Tibial nerve (tissue), 4 donors: ENCODE measurements around the gene ZFP90. TPM values are rescaled to one million over a fixed set of nuclear protein-coding genes. Genes with fewer than 3 reads are reported as not detected.

Source experiments
- DNase-seq, 2 donors: peaks; one replicate each; pipeline ENCODE4 v3.0.0-alpha.2; 2019; ENCODE audit warnings: low spot score in 2 of 2
- H3K27ac ChIP-seq, 4 donors: fragments of 200-600 bp; sonication (generic) in 3 of 4; one replicate each; pipeline ENCODE4 v1.5.1; 2017 to 2019; ENCODE audit warnings: mild to moderate bottlenecking in 1 of 4
- H3K27me3 ChIP-seq, 2 donors: fragments of 200-600 bp; sonication (generic) in 1 of 2; one replicate each; pipeline versions ENCODE4 v1.5.1 to v1.6.0; 2017 to 2019
- H3K36me3 ChIP-seq, 3 donors: fragments of 200-600 bp; sonication (generic); one replicate each; pipeline ENCODE4 v1.5.1; 2018 to 2019
- H3K4me1 ChIP-seq, 4 donors: fragments of 200-600 bp; sonication (generic) in 3 of 4; one replicate each; pipeline ENCODE4 v1.5.1; 2017 to 2019
- H3K4me3 ChIP-seq, 4 donors: fragments of 200-600 bp; sonication (generic) in 3 of 4; one replicate each; pipeline ENCODE4 v1.5.1; 2017 to 2019; ENCODE audit warnings: mild to moderate bottlenecking in 1 of 4, moderate library complexity in 1 of 4
- H3K9me3 ChIP-seq, 4 donors: fragments of 200-600 bp; sonication (generic) in 3 of 4; one replicate each; pipeline ENCODE4 v1.5.1; 2017 to 2019
- CTCF ChIP-seq, 5 experiments: fragments of 200-600 bp in 3 of 5; fragments of 450-650 bp in 2 of 5; sonication (generic) in 3 of 5; IDR thresholded peaks; one replicate each; pipeline ENCODE4 v1.5.1; 2016 to 2019; ENCODE audit warnings: antibody characterized with exemption in 5 of 5, mild to moderate bottlenecking in 3 of 5, moderate library complexity in 2 of 5
- EP300 ChIP-seq, 2 donors: sonication (generic); formaldehyde crosslinking; IDR thresholded peaks; one replicate each; pipeline ENCODE4 v1.6.1; 2017; ENCODE audit warnings: antibody characterized with exemption in 2 of 2, mild to moderate bottlenecking in 1 of 2
- POLR2A ChIP-seq, 2 donors: fragments of 450-650 bp; IDR thresholded peaks; one replicate each; pipeline ENCODE4 v1.6.1; 2017; ENCODE audit warnings: antibody characterized with exemption in 2 of 2, mild to moderate bottlenecking in 2 of 2, moderate library complexity in 2 of 2
- WGBS, 2 donors: methylation state at CpG; one replicate each; pipeline ENCODE4 v1.1.5; 2018; 5-methylcytosine and 5-hydroxymethylcytosine counted together
- total RNA-seq, 4 donors: library from RNA; depleted of rRNA; stranded (reverse); fragments of >200 nt; gene quantifications; one replicate each; pipeline ENCODE4 v1.1.0, GENCODE V29; 2016

The ZFP90 gene
- total RNA-seq, 4 donors from 2014 or later: 32.1 to 66.9 (median 48.2) TPM

DNA sequence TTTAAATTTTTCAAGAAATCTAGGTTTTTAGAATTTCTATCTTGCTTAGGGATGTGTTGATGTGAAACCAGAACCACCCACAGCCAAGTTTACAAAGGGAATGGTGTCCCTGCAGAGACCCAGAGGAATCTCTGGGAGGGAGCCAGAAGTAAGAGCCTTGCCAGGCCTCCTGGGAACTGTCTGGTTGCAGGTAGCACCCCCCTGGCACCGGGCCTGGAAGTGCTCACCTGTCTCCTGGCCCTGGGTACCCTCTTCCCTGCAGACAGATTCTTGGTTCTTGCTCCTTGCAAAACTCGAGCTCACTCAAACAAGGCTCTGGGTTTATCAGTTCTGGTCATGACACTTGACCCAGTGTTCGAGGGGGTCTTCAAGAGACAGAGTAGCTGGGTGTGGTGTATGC, 24.6 kb upstream of the ZFP90 start:
- H3K36me3 ChIP-seq: no peaks in the 10 kb centered on the region
- 50 to 69% methylated on average over 3 of the region's 3 CpGs for WGBS, 2 donors
- no peaks in the 10 kb centered on the region for H3K9me3 ChIP-seq
- DNase-seq: no peak
- peaks cover 0 to 8% of the 10 kb centered on the region in 2 donors for H3K27me3 ChIP-seq
- H3K4me1 ChIP-seq: peaks cover 0 to 8% (median 0%) of the 10 kb centered on the region in 4 donors
- no peak overlapping the region for H3K27ac ChIP-seq
- no peak overlapping the region for H3K4me3 ChIP-seq
- TF ChIP-seq EP300 (IDR thresholded peaks at IDR 0.05) (no peak), CTCF (IDR thresholded peaks at IDR 0.05) (no peak), POLR2A (IDR thresholded peaks at IDR 0.05) (no peak)

GRCh38 chr16:68517606-68518166, 21.4 kb upstream of the ZFP90 start:
- DNase-seq: no peak
- no peaks in the 10 kb centered on the region for H3K27me3 ChIP-seq
- no peak overlapping the region for H3K4me3 ChIP-seq
- H3K27ac ChIP-seq: no peak overlapping the region
- H3K4me1 ChIP-seq: peaks cover 0 to 9% (median 0%) of the 10 kb centered on the region in 4 donors
- H3K36me3 ChIP-seq: no peaks in the 10 kb centered on the region
- TF ChIP-seq EP300 (IDR thresholded peaks at IDR 0.05) (no peak), CTCF (IDR thresholded peaks at IDR 0.05) (no peak), POLR2A (IDR thresholded peaks at IDR 0.05) (no peak)
- H3K9me3 ChIP-seq: no peaks in the 10 kb centered on the region
- WGBS, 2 donors: 51 to 55% methylated on average over 7 of the region's 7 CpGs

- no peak for DNase-seq
- Histone ChIP-seq H3K9me3 (no peaks in the 10 kb centered on the region), H3K4me1 (peaks cover 0 to 9% (median 0%) of the 10 kb centered on the region in 4 donors), H3K4me3 (no peak overlapping the region), H3K27me3 (no peaks in the 10 kb centered on the region), H3K27ac (no peak overlapping the region), H3K36me3 (no peaks in the 10 kb centered on the region)
- 76 to 77% methylated on average over 6 of the region's 6 CpGs for WGBS, 2 donors
- TF ChIP-seq EP300 (IDR thresholded peaks at IDR 0.05): no peak
- TF ChIP-seq POLR2A (IDR thresholded peaks at IDR 0.05): no peak
- no peak for TF ChIP-seq CTCF (IDR thresholded peaks at IDR 0.05)
These were observed 19.8 kb upstream of the ZFP90 start for GRCh38 chr16:68519225-68519745.

- no peaks in the 10 kb centered on the region for H3K27me3 ChIP-seq
- peak; percentile 76 to 90 for DNase-seq
- WGBS, 2 donors: 1 to 3% methylated on average over 19 to 20 of the region's 22 CpGs
- H3K4me3 ChIP-seq: peak overlapping the region in 2 of 4 donors; percentile 34 to 46
- H3K4me1 ChIP-seq: peaks cover 0 to 9% (median 0%) of the 10 kb centered on the region in 4 donors
- no peaks in the 10 kb centered on the region for H3K36me3 ChIP-seq
- TF ChIP-seq EP300 (IDR thresholded peaks at IDR 0.05): no peak
- peak; percentile 90 to 97 (median 91) for TF ChIP-seq CTCF (IDR thresholded peaks at IDR 0.05)
- H3K27ac ChIP-seq: no peak overlapping the region
- H3K9me3 ChIP-seq: no peaks in the 10 kb centered on the region
These were observed 18.4 kb upstream of the ZFP90 start for GRCh38 chr16:68520649-68521086.

DNA sequence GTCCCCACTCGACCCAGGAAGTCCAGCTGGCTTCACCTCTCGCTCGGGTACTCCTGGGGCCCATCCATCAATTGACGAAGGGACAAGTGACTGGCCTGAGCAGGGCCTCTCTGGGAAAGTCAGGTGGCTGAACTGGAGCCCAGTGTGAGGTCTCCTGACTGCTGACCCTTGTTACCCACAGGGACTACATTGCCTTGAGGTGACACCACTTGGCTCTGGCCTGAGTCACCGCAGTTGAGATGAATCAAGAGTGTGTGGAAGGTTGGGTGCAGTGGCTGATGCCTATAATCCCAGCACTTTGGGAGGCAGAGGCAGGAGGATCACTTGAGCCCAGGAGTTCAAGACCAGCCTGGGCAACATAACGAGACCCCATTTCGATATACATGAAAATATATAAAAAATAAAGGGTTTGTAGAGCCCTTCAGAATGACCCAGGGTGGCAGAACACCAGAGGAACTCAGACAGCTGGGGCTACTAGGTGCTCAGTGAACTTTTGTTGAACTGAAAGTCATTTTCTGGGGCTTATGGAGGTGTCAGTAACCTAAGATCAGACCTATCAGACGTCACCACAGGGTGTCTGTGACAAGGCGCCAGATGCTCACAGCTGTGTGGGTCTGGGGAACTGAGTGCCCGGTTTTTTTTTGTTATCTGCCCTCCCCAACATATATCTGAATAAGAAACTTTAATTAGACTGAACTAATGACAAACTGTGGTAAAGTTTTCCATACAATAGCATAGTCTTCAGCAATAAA, 14.8 kb upstream of the ZFP90 start:
- H3K27me3 ChIP-seq: no peaks in the 10 kb centered on the region
- peaks cover 0 to 17% (median 4%) of the 10 kb centered on the region in 4 donors for H3K4me1 ChIP-seq
- 81 to 83% methylated on average over 10 of the region's 10 CpGs for WGBS, 2 donors
- no peak overlapping the region for H3K4me3 ChIP-seq
- TF ChIP-seq EP300 (IDR thresholded peaks at IDR 0.05) (no peak), CTCF (IDR thresholded peaks at IDR 0.05) (no peak), POLR2A (IDR thresholded peaks at IDR 0.05) (no peak)
- H3K36me3 ChIP-seq: no peaks in the 10 kb centered on the region
- no peak overlapping the region for H3K27ac ChIP-seq
- no peaks in the 10 kb centered on the region for H3K9me3 ChIP-seq
- no peak for DNase-seq
